HFFc6 (cell line): Measurements from ENCODE around the gene TATDN3. TPM values are rescaled to one million over a fixed set of nuclear protein-coding genes. Genes with fewer than 3 reads are reported as not detected.
"Not testable (repeated sequence)": the region's sequence is repeated elsewhere in the genome, so short reads cannot be mapped to it uniquely, and the experiment has no call there.

Experiments used
- DNase-seq: peaks from one replicate; pipeline ENCODE4 v3.0.0-alpha.2; 2018
- H3K27ac Mint-ChIP-seq: 2 replicates; pipeline ENCODE4 v1.8.0; 2020; ENCODE audit warnings: mild to moderate bottlenecking, mixed read lengths
- H3K27me3 Mint-ChIP-seq: 2 replicates; pipeline ENCODE4 v1.8.0; 2021; ENCODE audit warnings: mild to moderate bottlenecking, moderate library complexity, mixed read lengths; ENCODE audit not compliant: insufficient read depth
- H3K36me3 Mint-ChIP-seq: 2 replicates; pipeline ENCODE4 v1.8.0; 2021; ENCODE audit warnings: low read depth, mixed read lengths
- H3K4me1 Mint-ChIP-seq: 2 replicates; pipeline ENCODE4 v1.8.0; 2020; ENCODE audit warnings: low read depth, mixed read lengths
- H3K4me3 Mint-ChIP-seq: 2 replicates; pipeline ENCODE4 v1.8.0; 2020; ENCODE audit warnings: mild to moderate bottlenecking, moderate library complexity, mixed read lengths
- H3K9me3 Mint-ChIP-seq: 2 replicates; pipeline ENCODE4 v1.8.0; 2020; ENCODE audit warnings: mild to moderate bottlenecking, mixed read lengths
- total RNA-seq, 6 experiments: library from RNA; stranded (reverse); fragmentation: NEBNext Ultra II Directional; extraction: Animal tissue kit (Norgen Biotek cat#: 25700); gene quantifications; 2 replicates in 1 of 6; 3 replicates in 5 of 6; pipeline ENCODE4 v1.2.3, GENCODE V29; 2021
- TF ChIP-seq, protein P1 (sequence below): fragments of 200-600 bp; sonication (generic); IDR thresholded peaks from 2 replicates; pipeline ENCODE4 v1.5.0; 2021; ENCODE audit warnings: antibody characterized with exemption, mild to moderate bottlenecking

The TATDN3 gene
- total RNA-seq, 6 experiments from 2014 or later = 8.6 to 14.4 (median 12.1) TPM

GRCh38 chr1:212759683-212760082, 32.0 kb upstream of the TATDN3 start:
- no peak for DNase-seq
- Mint-ChIP-seq H3K4me1 (peaks cover 9% of the 10 kb centered on the region), H3K27ac (no peak overlapping the region), H3K36me3 (no peaks in the 10 kb centered on the region; the same call in 1 of the 2 replicates), H3K27me3 (no peaks in the 10 kb centered on the region; the same call in 1 of the 2 replicates), H3K9me3 (no peaks in the 10 kb centered on the region), H3K4me3 (no peak overlapping the region)
- TF ChIP-seq, protein P1, sequence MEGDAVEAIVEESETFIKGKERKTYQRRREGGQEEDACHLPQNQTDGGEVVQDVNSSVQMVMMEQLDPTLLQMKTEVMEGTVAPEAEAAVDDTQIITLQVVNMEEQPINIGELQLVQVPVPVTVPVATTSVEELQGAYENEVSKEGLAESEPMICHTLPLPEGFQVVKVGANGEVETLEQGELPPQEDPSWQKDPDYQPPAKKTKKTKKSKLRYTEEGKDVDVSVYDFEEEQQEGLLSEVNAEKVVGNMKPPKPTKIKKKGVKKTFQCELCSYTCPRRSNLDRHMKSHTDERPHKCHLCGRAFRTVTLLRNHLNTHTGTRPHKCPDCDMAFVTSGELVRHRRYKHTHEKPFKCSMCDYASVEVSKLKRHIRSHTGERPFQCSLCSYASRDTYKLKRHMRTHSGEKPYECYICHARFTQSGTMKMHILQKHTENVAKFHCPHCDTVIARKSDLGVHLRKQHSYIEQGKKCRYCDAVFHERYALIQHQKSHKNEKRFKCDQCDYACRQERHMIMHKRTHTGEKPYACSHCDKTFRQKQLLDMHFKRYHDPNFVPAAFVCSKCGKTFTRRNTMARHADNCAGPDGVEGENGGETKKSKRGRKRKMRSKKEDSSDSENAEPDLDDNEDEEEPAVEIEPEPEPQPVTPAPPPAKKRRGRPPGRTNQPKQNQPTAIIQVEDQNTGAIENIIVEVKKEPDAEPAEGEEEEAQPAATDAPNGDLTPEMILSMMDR = no peak

GRCh38 chr1:212760126-212760823, 31.4 kb upstream of the TATDN3 start:
- Mint-ChIP-seq H3K4me3 (no peak overlapping the region), H3K9me3 (no peaks in the 10 kb centered on the region), H3K27ac (no peak overlapping the region), H3K36me3 (no peaks in the 10 kb centered on the region; the same call in 1 of the 2 replicates), H3K27me3 (no peaks in the 10 kb centered on the region; the same call in 1 of the 2 replicates), H3K4me1 (peaks cover 5% of the 10 kb centered on the region; the same call in 1 of the 2 replicates)
- TF ChIP-seq, protein P1 = peak; percentile 74
- no peak for DNase-seq

DNA sequence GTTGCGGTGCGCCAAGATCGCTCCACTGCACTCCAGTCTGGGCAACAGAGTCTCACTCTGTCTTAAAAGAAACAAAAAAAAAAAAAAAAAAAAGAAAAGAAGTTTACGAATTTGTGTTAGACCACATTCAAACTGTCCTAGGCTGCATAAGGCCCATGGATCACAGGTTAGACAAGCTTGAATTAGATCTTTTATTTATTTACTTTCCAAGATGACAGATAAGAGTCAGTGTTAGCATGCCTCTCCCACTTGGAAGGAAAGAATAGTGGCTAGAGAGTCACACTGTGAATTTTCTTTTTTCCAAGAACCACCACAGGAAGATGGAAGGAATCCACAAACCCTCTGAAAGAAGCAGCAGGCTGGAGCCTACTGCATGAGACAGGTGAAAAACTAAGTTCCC, 29.5 kb upstream of the TATDN3 start:
- Mint-ChIP-seq H3K9me3 (peaks cover 13% of the 10 kb centered on the region), H3K4me1 (peaks cover 10% of the 10 kb centered on the region), H3K27ac (no peak overlapping the region), H3K4me3 (no peak overlapping the region), H3K27me3 (no peaks in the 10 kb centered on the region; the same call in 1 of the 2 replicates), H3K36me3 (peaks cover 11% of the 10 kb centered on the region)
- DNase-seq = no peak
- TF ChIP-seq, protein P1 = no peak

DNA sequence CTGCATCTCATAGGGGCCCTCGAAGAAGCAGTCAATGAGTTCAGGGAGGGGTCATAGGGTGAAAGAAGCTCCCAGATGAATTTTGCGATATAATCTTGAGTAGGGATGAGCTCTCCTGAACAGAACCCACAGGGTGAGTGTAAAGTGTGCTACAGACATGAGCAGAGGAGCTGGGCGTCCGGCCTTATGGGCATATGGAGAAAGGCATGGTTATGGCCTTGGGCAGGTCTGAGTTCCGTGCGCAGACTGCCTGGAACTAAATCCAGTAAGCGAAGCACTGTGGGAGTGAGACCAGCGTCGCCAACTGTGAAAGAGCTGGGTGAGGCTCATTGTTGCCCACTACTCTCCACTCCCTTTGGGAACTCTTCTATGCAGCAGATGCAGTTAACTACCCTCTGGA, 28.9 kb upstream of the TATDN3 start:
- H3K36me3 Mint-ChIP-seq = peaks cover 17% of the 10 kb centered on the region
- no peak overlapping the region for H3K4me3 Mint-ChIP-seq
- H3K4me1 Mint-ChIP-seq = peaks cover 14% of the 10 kb centered on the region
- TF ChIP-seq, protein P1 = no peak
- DNase-seq = no peak
- peaks cover 15% of the 10 kb centered on the region for H3K9me3 Mint-ChIP-seq
- H3K27ac Mint-ChIP-seq = no peak overlapping the region
- H3K27me3 Mint-ChIP-seq = no peaks in the 10 kb centered on the region; the same call in 1 of the 2 replicates

- not testable (repeated sequence) for H3K4me3 Mint-ChIP-seq, H3K4me1 Mint-ChIP-seq, H3K27me3 Mint-ChIP-seq, DNase-seq, H3K27ac Mint-ChIP-seq
- peaks cover 34% of the 10 kb centered on the region for H3K36me3 Mint-ChIP-seq
- peaks cover 30% of the 10 kb centered on the region for H3K9me3 Mint-ChIP-seq
Observed at GRCh38 chr1:212764718-212765281, 26.9 kb upstream of the TATDN3 start.

GRCh38 chr1:212766825-212767224, 24.9 kb upstream of the TATDN3 start:
- H3K4me3 Mint-ChIP-seq, H3K27ac Mint-ChIP-seq, DNase-seq, H3K27me3 Mint-ChIP-seq, H3K4me1 Mint-ChIP-seq: not testable (repeated sequence)
- Mint-ChIP-seq H3K36me3 (peaks cover 45% of the 10 kb centered on the region), H3K9me3 (peaks cover 38% of the 10 kb centered on the region)
